Erythroblast (primary cell): ENCODE results near the gene ZNF654.

Source experiments
- GATA1 ChIP-seq: IDR thresholded peaks from 2 replicates; pipeline ENCODE4 v1.6.1; 2011; ENCODE audit warnings: low read depth, mild to moderate bottlenecking, control low read depth, low read length, moderate library complexity
- POLR2A ChIP-seq: IDR thresholded peaks from 2 replicates; pipeline ENCODE4 v1.6.1; 2011; ENCODE audit warnings: mild to moderate bottlenecking, low read length

GRCh38 chr3:88167704-88168103, 108.6 kb downstream of the ZNF654 start:
- TF ChIP-seq POLR2A (no peak), GATA1 (no peak)
